A549 treated with RU486 at 1 μM for 4 hours (cell line): Measurements from ENCODE around the gene C3orf62. TPM values are rescaled to one million over a fixed set of nuclear protein-coding genes. Genes with fewer than 3 reads are reported as not detected.

Experiments
- total RNA-seq: library from RNA; stranded (reverse); fragments of 200-300 nt; extraction: Qiagen RNA extraction; gene quantifications from 5 replicates; pipeline ENCODE4 v1.2.3, GENCODE V29; 2022; ENCODE audit warnings: low read depth

Gene C3orf62
- total RNA-seq: 1.4 to 2.4 TPM (median 2.1 TPM) in 5 replicates

GRCh38 chr3:49276475-49277382 is at the start of gene C3orf62:
C3orf62 (minus strand) TSS chr3:49277232; CDS start chr3:49276872, 360 bp downstream.

Other genes starting within 250 kb of the C3orf62 start
- gene IMPDH2, start 247.8 kb downstream of the C3orf62 start, total RNA-seq: 156 to 171 TPM (median 162 TPM) in 5 replicates
- gene QRICH1, start 183.2 kb downstream of the C3orf62 start, total RNA-seq: 37.3 to 40.1 TPM (median 39.0 TPM) in 5 replicates
- 128 to 155 TPM (median 153 TPM) in 5 replicates for gene QARS1, start 172.5 kb downstream of the C3orf62 start, total RNA-seq
- 18.7 to 24.8 TPM (median 23.0 TPM) in 5 replicates for gene USP19, start 156.4 kb downstream of the C3orf62 start, total RNA-seq
- gene LAMB2, start 144.2 kb downstream of the C3orf62 start, total RNA-seq: 64.3 to 97.2 TPM (median 88.8 TPM) in 5 replicates
- 10.6 to 14.9 TPM (median 12.9 TPM) in 5 replicates for gene CCDC71, start 110.9 kb downstream of the C3orf62 start, total RNA-seq
- gene KLHDC8B, start 105.6 kb downstream of the C3orf62 start, total RNA-seq: 3.1 to 7.0 TPM (median 4.6 TPM) in 5 replicates
- gene USP4, start 62.8 kb upstream of the C3orf62 start, total RNA-seq: 10.6 to 14.4 TPM (median 13.4 TPM) in 5 replicates
- 247 to 313 TPM (median 296 TPM) in 5 replicates for gene GPX1, start 81.1 kb upstream of the C3orf62 start, total RNA-seq
- 452 to 535 TPM (median 469 TPM) in 5 replicates for gene RHOA, start 134.7 kb upstream of the C3orf62 start, total RNA-seq
- gene TCTA, start 135.2 kb upstream of the C3orf62 start, total RNA-seq: 20.2 to 25.5 TPM (median 23.4 TPM) in 5 replicates
- gene AMT, start 145.2 kb upstream of the C3orf62 start, total RNA-seq: 0.13 to 0.44 TPM (median 0.30 TPM) in 5 replicates
- gene NICN1, start 152.1 kb upstream of the C3orf62 start, total RNA-seq: 5.0 to 6.9 TPM (median 6.1 TPM) in 5 replicates
- gene DAG1, start 193.0 kb upstream of the C3orf62 start, total RNA-seq: 41.0 to 58.3 TPM (median 53.5 TPM) in 5 replicates